Breast epithelium (tissue), 3 donors: ENCODE measurements around the gene ZCCHC3. TPM values are rescaled to one million over a fixed set of nuclear protein-coding genes. Genes with fewer than 3 reads are reported as not detected.

ENCODE experiments used
- total RNA-seq, 3 donors: library from RNA; depleted of rRNA; stranded (reverse); fragments of >200 nt; gene quantifications; one replicate each; pipeline ENCODE4 v1.1.0, GENCODE V29; 2016

ZCCHC3 gene
- total RNA-seq, 3 donors from 2014 or later, result 10.1 to 14.0 (median 11.5) TPM

Other genes starting within 250 kb of the ZCCHC3 start
- not detected for gene DEFB125, start 209.9 kb upstream of the ZCCHC3 start, total RNA-seq
- gene DEFB126, start 155.0 kb upstream of the ZCCHC3 start, total RNA-seq, result not detected
- gene DEFB127, start 140.1 kb upstream of the ZCCHC3 start, total RNA-seq, result not detected
- gene DEFB128, start 107.9 kb upstream of the ZCCHC3 start, total RNA-seq, result not detected
- not detected for gene DEFB129, start 70.3 kb upstream of the ZCCHC3 start, total RNA-seq
- gene DEFB132, start 39.8 kb upstream of the ZCCHC3 start, total RNA-seq, result under 1 TPM; 0.29 to 0.96 (median 0.33) TPM
- 1 to 10 TPM; 2.6 to 9.2 (median 6.1) TPM for gene C20orf96, start 6.8 kb upstream of the ZCCHC3 start, total RNA-seq
- gene SOX12, start 28.0 kb downstream of the ZCCHC3 start, total RNA-seq, result 1 to 10 TPM; 1.1 to 3.7 (median 3.3) TPM
- 10 to 100 TPM in 2 of 3 donors, 1 to 10 TPM in 1; 9.4 to 22.3 (median 21.8) TPM for gene NRSN2, start 49.5 kb downstream of the ZCCHC3 start, total RNA-seq
- gene TRIB3, start 83.2 kb downstream of the ZCCHC3 start, total RNA-seq, result 10 to 100 TPM in 2 of 3 donors, 1 to 10 TPM in 1; 4.5 to 18.0 (median 14.5) TPM
- gene RBCK1, start 110.7 kb downstream of the ZCCHC3 start, total RNA-seq, result 10 to 100 TPM; 61.3 to 69.5 (median 66.2) TPM
- 10 to 100 TPM; 37.7 to 56.6 (median 42.3) TPM for gene TBC1D20, start 165.0 kb downstream of the ZCCHC3 start, total RNA-seq
- gene CSNK2A1, start 246.2 kb downstream of the ZCCHC3 start, total RNA-seq, result 10 to 100 TPM; 55.0 to 90.9 (median 77.7) TPM